DOHH2 (cell line): ENCODE data around the gene PTPRH.

Experiments
- H3F3A ChIP-seq: fragments of 200-600 bp; sonication (generic), shearing (Covaris generic); 2 replicates; pipeline ENCODE4 v1.6.0; 2016; ENCODE audit warnings: antibody characterized with exemption, mild to moderate bottlenecking; ENCODE audit not compliant: control insufficient read depth, insufficient read depth
- H3K27ac ChIP-seq: fragments of 200-600 bp; sonication (generic); 2 replicates; pipeline ENCODE4 v1.5.1; 2014; ENCODE audit warnings: low read depth, mild to moderate bottlenecking, low read length, moderate library complexity
- H3K27me3 ChIP-seq: fragments of 200-600 bp; sonication (generic); 2 replicates; pipeline ENCODE4 v1.6.1; 2014; ENCODE audit warnings: mild to moderate bottlenecking, low read length, mixed read lengths; ENCODE audit not compliant: control insufficient read depth
- H3K36me3 ChIP-seq: fragments of 200-600 bp; sonication (generic); 2 replicates; pipeline ENCODE4 v1.6.1; 2014; ENCODE audit warnings: mild to moderate bottlenecking, low read length, moderate library complexity, mixed read lengths; ENCODE audit not compliant: control insufficient read depth
- H3K4me1 ChIP-seq: fragments of 200-600 bp; sonication (generic); 2 replicates; pipeline ENCODE4 v1.6.1; 2014; ENCODE audit warnings: mild to moderate bottlenecking, low read length, mixed read lengths; ENCODE audit not compliant: control insufficient read depth
- H3K4me2 ChIP-seq: fragments of 200-600 bp; sonication (generic); 2 replicates; pipeline ENCODE4 v1.6.0; 2014; ENCODE audit warnings: mild to moderate bottlenecking, low read length, moderate library complexity
- H3K4me3 ChIP-seq: fragments of 200-600 bp; sonication (generic); 2 replicates; pipeline ENCODE4 v1.5.1; 2014; ENCODE audit warnings: mild to moderate bottlenecking, low read length, mixed read lengths
- H3K79me2 ChIP-seq: fragments of 200-600 bp; sonication (generic); 2 replicates; pipeline ENCODE4 v1.6.1; 2014; ENCODE audit warnings: mild to moderate bottlenecking, low read length, mixed read lengths; ENCODE audit not compliant: control insufficient read depth
- H3K9me2 ChIP-seq: fragments of 200-600 bp; sonication (generic); replicated peaks from 2 replicates; pipeline ENCODE4 v1.6.1; 2014; ENCODE audit warnings: mild to moderate bottlenecking, low read length, mixed read lengths; ENCODE audit not compliant: control insufficient read depth
- H3K9me3 ChIP-seq: fragments of 200-600 bp; sonication (generic); 2 replicates; pipeline ENCODE4 v1.6.1; 2014; ENCODE audit warnings: antibody characterized with exemption, low read length, mixed read lengths; ENCODE audit not compliant: control insufficient read depth, insufficient read depth
- H4K20me1 ChIP-seq: fragments of 200-600 bp; sonication (generic); 2 replicates; pipeline ENCODE4 v1.6.0; 2014; ENCODE audit warnings: low read depth, mild to moderate bottlenecking, antibody characterized with exemption, low read length, moderate library complexity; ENCODE audit not compliant: control insufficient read depth, insufficient read depth
- EZH2phosphoT487 ChIP-seq: fragments of 200-600 bp; sonication (generic); IDR thresholded peaks from 2 replicates; pipeline ENCODE4 v1.6.1; 2017; ENCODE audit warnings: borderline replicate concordance, mild to moderate bottlenecking, antibody characterized with exemption, low read length, moderate library complexity, mixed read lengths
- TF ChIP-seq, protein P1 (sequence below): fragments of 200-600 bp; sonication (generic); IDR thresholded peaks from one replicate; pipeline ENCODE4 v1.5.1; 2014; ENCODE audit warnings: antibody characterized with exemption, mild to moderate bottlenecking, low read depth, low read length; ENCODE audit not compliant: poor library complexity, severe bottlenecking

Gene PTPRH

DNA sequence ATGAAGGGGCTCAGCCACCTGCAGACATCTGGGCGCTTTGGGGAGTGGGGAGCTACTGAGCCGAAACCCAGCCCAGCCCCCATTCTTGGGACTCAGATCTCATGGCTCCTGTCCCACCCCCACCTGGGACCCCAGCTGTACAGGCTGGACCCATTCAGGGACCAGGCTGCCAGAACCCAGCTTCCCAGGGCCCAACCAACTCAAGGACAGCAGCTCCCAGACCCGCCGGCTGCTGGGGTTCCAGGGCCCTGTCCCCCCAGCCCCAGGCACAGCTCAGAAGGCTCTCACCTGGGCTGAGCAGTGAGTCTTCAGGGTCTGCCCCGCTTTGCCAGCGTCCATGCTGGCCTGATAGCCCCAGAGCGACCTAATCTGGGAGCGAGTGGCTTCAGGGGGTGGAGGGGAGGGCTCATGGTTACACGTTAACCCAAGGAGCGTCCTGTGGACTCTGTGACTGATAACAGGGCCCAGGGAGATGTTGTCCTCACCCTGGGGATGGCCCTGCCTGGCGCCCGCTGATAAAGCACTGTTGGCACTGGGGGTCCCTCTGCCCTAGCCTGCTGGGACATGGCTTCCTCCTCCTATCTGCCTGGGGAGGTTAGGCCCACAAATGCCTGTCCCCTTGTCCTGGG, 19.2 kb upstream of the PTPRH start, which contains the start of gene TMEM86B:
TMEM86B (minus strand) TSS at position 361 of the 629 bp plus-strand sequence; CDS start at position 339, 22 bp downstream.
- Histone ChIP-seq H3K4me1 (no peaks in the 10 kb centered on the region), H3K27me3 (no peaks in the 10 kb centered on the region), H3K27ac (no peak within 1 kb of the TSS), H3K9me2 (no peaks in the 10 kb centered on the region), H3K4me3 (no peak within 1 kb of the TSS), H3F3A (0 out of 2 replicates have a peak, but pooled peaks cover under 1% of the 10 kb centered on the region), H3K9me3 (no peaks in the 10 kb centered on the region), H3K4me2 (no peak within 1 kb of the TSS), H3K79me2 (peaks cover 7% of the 10 kb centered on the region; the same call in 1 of the 2 replicates), H3K36me3 (peaks cover 87% of the 10 kb centered on the region), H4K20me1 (peaks cover 16% of the 10 kb centered on the region; the same call in 1 of the 2 replicates)
- TF ChIP-seq, protein P1, sequence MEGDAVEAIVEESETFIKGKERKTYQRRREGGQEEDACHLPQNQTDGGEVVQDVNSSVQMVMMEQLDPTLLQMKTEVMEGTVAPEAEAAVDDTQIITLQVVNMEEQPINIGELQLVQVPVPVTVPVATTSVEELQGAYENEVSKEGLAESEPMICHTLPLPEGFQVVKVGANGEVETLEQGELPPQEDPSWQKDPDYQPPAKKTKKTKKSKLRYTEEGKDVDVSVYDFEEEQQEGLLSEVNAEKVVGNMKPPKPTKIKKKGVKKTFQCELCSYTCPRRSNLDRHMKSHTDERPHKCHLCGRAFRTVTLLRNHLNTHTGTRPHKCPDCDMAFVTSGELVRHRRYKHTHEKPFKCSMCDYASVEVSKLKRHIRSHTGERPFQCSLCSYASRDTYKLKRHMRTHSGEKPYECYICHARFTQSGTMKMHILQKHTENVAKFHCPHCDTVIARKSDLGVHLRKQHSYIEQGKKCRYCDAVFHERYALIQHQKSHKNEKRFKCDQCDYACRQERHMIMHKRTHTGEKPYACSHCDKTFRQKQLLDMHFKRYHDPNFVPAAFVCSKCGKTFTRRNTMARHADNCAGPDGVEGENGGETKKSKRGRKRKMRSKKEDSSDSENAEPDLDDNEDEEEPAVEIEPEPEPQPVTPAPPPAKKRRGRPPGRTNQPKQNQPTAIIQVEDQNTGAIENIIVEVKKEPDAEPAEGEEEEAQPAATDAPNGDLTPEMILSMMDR: no peak
- TF ChIP-seq EZH2phosphoT487: no peak

DNA sequence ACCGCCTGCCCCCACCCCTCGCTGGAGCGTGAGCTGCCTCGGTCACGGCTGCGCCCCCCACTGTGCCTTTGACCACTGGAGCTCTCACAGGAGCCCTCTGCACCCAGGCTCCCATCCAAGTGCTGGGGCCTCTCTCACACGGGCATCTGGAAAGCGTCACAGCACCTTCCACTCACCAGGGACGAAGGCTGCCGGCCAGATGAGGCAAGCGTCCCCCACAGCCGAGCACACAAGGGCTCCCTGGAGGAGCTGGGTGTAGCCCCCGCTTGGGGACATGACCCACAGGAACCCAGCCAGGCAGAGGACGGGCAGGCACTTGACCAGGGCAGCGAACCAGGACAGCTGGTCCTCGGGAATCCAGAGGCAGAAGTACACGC, 18.7 kb upstream of the PTPRH start:
- Histone ChIP-seq H3K27ac (no peak overlapping the region), H3K4me3 (no peak overlapping the region), H3K27me3 (no peaks in the 10 kb centered on the region), H3K9me2 (no peaks in the 10 kb centered on the region), H3K4me2 (no peak overlapping the region), H3F3A (no peaks in the 10 kb centered on the region), H3K36me3 (peaks cover 86% of the 10 kb centered on the region), H3K79me2 (peaks cover 3% of the 10 kb centered on the region; the same call in 1 of the 2 replicates), H3K9me3 (no peaks in the 10 kb centered on the region), H3K4me1 (no peaks in the 10 kb centered on the region), H4K20me1 (peaks cover 20% of the 10 kb centered on the region; the same call in 1 of the 2 replicates)
- TF ChIP-seq EZH2phosphoT487: no peak
- TF ChIP-seq, protein P1: no peak

DNA sequence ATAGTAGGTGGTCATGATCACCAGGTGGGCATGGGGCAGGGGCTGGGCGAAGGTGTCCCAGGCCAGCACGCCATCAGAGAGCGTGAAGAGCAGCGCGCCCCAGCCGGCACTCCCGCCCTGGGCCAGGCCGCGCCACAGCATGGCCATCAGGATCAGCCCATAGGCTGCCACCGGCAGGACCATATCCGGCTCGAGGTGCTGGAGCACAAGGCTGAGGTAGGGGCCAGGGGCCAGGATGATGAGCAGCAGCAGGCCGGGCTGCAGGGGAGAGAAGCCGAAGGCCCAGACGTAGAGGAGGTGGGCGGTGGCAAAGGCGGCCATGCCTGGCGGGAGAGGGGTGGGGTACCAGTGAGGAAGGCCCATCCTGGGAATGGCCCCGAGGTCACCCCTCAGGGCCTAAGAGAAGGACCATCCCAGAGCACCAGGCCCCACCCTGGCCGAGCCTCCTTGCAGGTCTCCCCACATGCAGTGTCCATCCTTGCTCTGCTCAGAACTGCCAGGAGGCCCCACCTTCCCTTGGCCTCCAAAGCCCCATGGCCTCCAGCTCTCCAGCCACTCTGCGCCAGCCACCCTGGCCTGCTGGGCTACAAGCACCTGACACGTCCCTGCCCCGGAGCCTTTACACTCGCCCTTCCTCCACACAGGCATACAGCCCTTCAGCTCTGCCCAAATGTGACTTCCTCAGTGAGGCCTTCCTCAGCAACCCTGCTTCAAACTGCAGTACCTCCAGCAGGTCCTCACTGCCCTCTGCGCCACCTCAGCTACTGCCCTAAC, 18.1 kb upstream of the PTPRH start:
- Histone ChIP-seq H3K27me3 (no peaks in the 10 kb centered on the region), H3K27ac (no peak overlapping the region), H4K20me1 (peaks cover 21% of the 10 kb centered on the region; the same call in 1 of the 2 replicates), H3K9me2 (no peaks in the 10 kb centered on the region), H3K9me3 (no peaks in the 10 kb centered on the region), H3K4me1 (no peaks in the 10 kb centered on the region), H3K79me2 (no peaks in the 10 kb centered on the region), H3K4me2 (no peak overlapping the region), H3K4me3 (no peak overlapping the region), H3F3A (no peaks in the 10 kb centered on the region), H3K36me3 (peaks cover 85% of the 10 kb centered on the region)
- TF ChIP-seq EZH2phosphoT487: no peak
- TF ChIP-seq, protein P1: no peak
